MM.1S (cell line): ENCODE results near the gene SRD5A3.

ENCODE experiments used
- EZH2 ChIP-seq: fragments of 300-600 bp; sonication (generic); optimal IDR thresholded peaks from 2 replicates; pipeline ENCODE3; 2017; ENCODE audit warnings: low read depth, mild to moderate bottlenecking, antibody characterized with exemption, low read length, mixed read lengths
- EZH2phosphoT487 ChIP-seq: fragments of 300-600 bp; sonication (generic); IDR thresholded peaks from 2 replicates; pipeline ENCODE4 v1.6.1; 2018; ENCODE audit warnings: antibody characterized with exemption, low read length
- TF ChIP-seq, protein P1 (sequence below): fragments of 300-600 bp; sonication (generic); IDR thresholded peaks from 2 replicates; pipeline ENCODE4 v1.5.1; 2016; ENCODE audit warnings: antibody characterized with exemption, low read length, mixed read lengths

DNA sequence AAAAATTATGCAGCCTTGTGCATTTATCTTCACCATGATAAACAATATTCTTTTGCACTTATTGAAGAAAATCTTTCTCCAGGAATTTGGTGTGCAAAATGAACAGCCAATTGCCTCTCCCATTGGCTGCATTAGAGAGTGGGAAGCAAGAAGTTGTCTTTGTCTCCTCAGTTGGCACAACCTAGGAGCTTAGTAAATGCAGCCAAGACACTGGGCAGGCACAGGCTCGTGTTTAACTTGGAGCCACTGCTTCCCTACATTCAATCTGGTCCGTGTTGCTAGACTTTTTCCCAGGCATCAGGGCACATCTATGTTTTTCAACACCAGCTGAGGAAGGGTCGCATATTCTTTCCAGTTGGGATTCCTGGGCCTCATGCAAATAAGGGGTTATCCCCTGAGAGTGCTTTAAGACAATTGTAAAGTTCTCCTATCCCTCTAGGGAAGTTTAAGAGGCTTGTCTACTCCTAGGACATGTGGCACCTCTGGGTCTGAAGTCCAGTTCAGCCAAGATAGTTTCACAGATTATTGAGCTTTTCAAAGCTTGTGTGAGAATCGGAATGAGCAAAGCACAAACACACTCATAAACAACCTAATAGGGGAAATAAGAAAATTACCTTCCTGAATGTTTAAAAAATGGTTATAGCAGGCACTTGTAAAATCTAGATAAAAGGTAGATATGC is 31.8 kb upstream of the SRD5A3 start:
- TF ChIP-seq, protein P1, sequence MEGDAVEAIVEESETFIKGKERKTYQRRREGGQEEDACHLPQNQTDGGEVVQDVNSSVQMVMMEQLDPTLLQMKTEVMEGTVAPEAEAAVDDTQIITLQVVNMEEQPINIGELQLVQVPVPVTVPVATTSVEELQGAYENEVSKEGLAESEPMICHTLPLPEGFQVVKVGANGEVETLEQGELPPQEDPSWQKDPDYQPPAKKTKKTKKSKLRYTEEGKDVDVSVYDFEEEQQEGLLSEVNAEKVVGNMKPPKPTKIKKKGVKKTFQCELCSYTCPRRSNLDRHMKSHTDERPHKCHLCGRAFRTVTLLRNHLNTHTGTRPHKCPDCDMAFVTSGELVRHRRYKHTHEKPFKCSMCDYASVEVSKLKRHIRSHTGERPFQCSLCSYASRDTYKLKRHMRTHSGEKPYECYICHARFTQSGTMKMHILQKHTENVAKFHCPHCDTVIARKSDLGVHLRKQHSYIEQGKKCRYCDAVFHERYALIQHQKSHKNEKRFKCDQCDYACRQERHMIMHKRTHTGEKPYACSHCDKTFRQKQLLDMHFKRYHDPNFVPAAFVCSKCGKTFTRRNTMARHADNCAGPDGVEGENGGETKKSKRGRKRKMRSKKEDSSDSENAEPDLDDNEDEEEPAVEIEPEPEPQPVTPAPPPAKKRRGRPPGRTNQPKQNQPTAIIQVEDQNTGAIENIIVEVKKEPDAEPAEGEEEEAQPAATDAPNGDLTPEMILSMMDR: no peak
- TF ChIP-seq EZH2phosphoT487 (no peak), EZH2 (no peak)
